ENCODE data around the gene HES5.

HES5 gene

GRCh38 chr1:2509589-2509988, 20.5 kb downstream of the HES5 start:
- Histone ChIP-seq H3K4me3 (no peak overlapping the region), H3K27ac (no peak overlapping the region)
- no peak for DNase-seq (ENCODE audit: low spot score)
- TF ChIP-seq, protein P1, sequence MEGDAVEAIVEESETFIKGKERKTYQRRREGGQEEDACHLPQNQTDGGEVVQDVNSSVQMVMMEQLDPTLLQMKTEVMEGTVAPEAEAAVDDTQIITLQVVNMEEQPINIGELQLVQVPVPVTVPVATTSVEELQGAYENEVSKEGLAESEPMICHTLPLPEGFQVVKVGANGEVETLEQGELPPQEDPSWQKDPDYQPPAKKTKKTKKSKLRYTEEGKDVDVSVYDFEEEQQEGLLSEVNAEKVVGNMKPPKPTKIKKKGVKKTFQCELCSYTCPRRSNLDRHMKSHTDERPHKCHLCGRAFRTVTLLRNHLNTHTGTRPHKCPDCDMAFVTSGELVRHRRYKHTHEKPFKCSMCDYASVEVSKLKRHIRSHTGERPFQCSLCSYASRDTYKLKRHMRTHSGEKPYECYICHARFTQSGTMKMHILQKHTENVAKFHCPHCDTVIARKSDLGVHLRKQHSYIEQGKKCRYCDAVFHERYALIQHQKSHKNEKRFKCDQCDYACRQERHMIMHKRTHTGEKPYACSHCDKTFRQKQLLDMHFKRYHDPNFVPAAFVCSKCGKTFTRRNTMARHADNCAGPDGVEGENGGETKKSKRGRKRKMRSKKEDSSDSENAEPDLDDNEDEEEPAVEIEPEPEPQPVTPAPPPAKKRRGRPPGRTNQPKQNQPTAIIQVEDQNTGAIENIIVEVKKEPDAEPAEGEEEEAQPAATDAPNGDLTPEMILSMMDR (IDR thresholded peaks at IDR 0.05), result no peak

DNA sequence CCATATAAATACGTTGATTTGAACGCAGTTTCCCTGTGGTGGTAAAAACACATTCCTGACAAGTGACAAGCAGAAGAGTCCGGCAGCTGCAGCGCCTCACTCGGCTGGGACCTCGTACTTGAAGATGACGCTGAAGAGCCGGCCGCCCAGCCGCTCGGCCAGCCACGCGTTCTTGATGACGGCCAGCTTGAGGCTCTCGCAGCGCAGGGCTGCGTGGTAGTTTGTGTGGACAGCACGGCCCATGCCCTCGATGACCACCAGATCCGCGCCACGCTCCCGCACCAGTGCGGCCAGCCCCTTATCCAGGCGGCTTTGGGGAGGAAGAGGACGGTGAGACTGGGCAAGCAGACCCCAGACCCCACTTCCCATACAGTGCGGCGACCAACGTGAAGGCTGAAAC, 21.3 kb downstream of the HES5 start:
- H3K27ac ChIP-seq, result no peak overlapping the region
- no peak for DNase-seq (ENCODE audit: low spot score)
- TF ChIP-seq, protein P1 (IDR thresholded peaks at IDR 0.05), result no peak
- no peak overlapping the region for H3K4me3 ChIP-seq

DNA sequence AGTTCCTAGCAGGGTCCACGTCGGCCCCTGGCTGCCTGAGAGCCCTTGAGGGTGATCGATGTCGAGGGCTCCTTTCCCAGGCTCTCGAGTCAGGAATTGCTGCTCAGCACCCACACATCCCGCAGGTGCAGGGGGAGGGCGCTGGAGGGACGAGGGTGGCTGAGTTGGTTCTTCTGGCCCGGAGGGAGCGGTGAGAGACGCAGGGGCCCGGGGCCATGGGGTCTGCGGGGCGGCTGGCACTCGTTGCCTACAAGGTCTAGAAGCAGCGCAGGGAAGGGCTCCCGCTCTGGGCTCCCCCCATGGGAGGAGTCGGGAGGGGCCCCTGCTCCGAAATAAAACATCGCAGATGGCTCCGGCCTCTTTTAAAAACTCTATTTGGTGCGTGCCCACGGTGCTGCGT, 21.9 kb downstream of the HES5 start:
- DNase-seq (ENCODE audit: low spot score), result no peak
- TF ChIP-seq, protein P1 (IDR thresholded peaks at IDR 0.05), result no peak
- no peak overlapping the region for H3K27ac ChIP-seq
- H3K4me3 ChIP-seq, result no peak overlapping the region

DNA sequence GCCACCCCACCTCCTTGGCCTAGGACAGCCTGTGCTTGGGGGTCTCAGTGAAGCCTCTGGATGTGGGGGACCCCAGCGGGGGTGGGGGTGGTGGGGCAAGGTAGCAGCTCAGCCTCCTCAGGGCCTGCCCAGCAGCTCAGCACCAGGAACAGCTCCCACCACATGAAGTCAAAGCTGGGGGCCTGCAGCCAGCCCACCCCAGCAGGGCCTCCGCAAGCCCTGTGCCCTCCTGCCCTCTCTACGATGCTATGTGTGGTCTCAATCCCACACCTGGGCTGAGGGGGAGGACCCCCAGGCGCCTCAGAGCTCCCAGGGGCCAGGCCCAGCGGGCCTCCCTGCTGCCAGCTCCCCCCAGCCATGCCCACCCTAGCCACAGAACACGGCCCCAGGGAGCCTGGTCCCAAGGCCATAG, 22.3 kb downstream of the HES5 start:
- H3K27ac ChIP-seq, result no peak overlapping the region
- TF ChIP-seq, protein P1 (IDR thresholded peaks at IDR 0.05), result no peak
- DNase-seq (ENCODE audit: low spot score), result no peak

GRCh38 chr1:2506901-2507565, 23.0 kb downstream of the HES5 start:
- TF ChIP-seq, protein P1 (IDR thresholded peaks at IDR 0.05), result no peak
- no peak overlapping the region for H3K27ac ChIP-seq
- no peak overlapping the region for H3K4me3 ChIP-seq
- DNase-seq (ENCODE audit: low spot score), result no peak

More for the DNA sequence above, 22.3 kb downstream of the HES5 start:
- H3K4me3 ChIP-seq, result no peak overlapping the region

GRCh38 chr1:2506007-2506860, 23.8 kb downstream of the HES5 start:
- Histone ChIP-seq H3K27ac (no peak overlapping the region), H3K4me3 (no peak overlapping the region)
- TF ChIP-seq, protein P1 (IDR thresholded peaks at IDR 0.05), result no peak
- DNase-seq (ENCODE audit: low spot score), result no peak
